H1 (cell line): Measurements from ENCODE around the gene ALOX15B. TPM values are rescaled to one million over a fixed set of nuclear protein-coding genes. Genes with fewer than 3 reads are reported as not detected.

Experiments used
- CHD7 ChIP-seq: fragments of 300-600 bp; sonication (generic); IDR thresholded peaks from 2 replicates; pipeline ENCODE4 v1.7.1; 2012; ENCODE audit warnings: low read length, moderate library complexity, mild to moderate bottlenecking, inconsistent platforms; ENCODE audit not compliant: insufficient replicate concordance
- CTCF ChIP-seq, 3 experiments: IDR thresholded peaks; 1 replicate in 2 of 3; 2 replicates in 1 of 3; pipeline versions ENCODE4 v1.5.1 to v1.6.1; 2011; ENCODE audit warnings: low read length in 3 of 3, mild to moderate bottlenecking in 3 of 3, inconsistent platforms in 2 of 3, low read depth in 1 of 3, moderate library complexity in 1 of 3; ENCODE audit not compliant: insufficient read depth in 1 of 3; ENCODE audit errors: control extremely low read depth in 1 of 3
- GTF2F1 ChIP-seq: IDR thresholded peaks from 2 replicates; pipeline ENCODE4 v1.6.1; 2012; ENCODE audit warnings: low read depth, low read length, improper control_type of control experiment, borderline replicate concordance
- JUND ChIP-seq: IDR thresholded peaks from 2 replicates; pipeline ENCODE4 v1.6.1; 2011; ENCODE audit warnings: mild to moderate bottlenecking, improper control_type of control experiment, low read length
- USF2 ChIP-seq: IDR thresholded peaks from 2 replicates; pipeline ENCODE4 v1.6.1; 2011; ENCODE audit warnings: low read length, improper control_type of control experiment
- polyA plus RNA-seq, 7 experiments: library from polyadenylated mRNA; depleted of rRNA in 3 of 7; stranded (reverse) in 5 of 7; unstranded in 2 of 7; fragments of >200 nt in 5 of 7; fragments of 200-250 nt in 2 of 7; gene quantifications; 1 replicate in 5 of 7; 2 replicates in 1 of 7; 4 replicates in 1 of 7; pipeline versions ENCODE4 v1.2.1 to v1.2.3, GENCODE V29; 2011 to 2013; ENCODE audit warnings: missing spikeins in 2 of 7, mixed read lengths in 2 of 7
- total RNA-seq: library from RNA; stranded (reverse); fragmentation: NEBNext Ultra II Directional; extraction: Animal tissue kit (Norgen Biotek cat#: 25700); gene quantifications from 2 replicates; pipeline ENCODE4 v1.2.1, GENCODE V29; 2021

Gene ALOX15B
- total and polyA plus RNA-seq, 2 of the 8 experiments (the other 6 are each of a cell fraction or from before 2014, with no cell fraction given), result 0.63 to 0.91 TPM

- TF ChIP-seq CHD7 (no peak), USF2 (no peak), JUND (no peak), CTCF (IDR thresholded peaks at IDR 0.05; ENCODE audit: control extremely low read depth in 1 of 3, insufficient read depth in 1 of 3, low read depth in 1 of 3, low read length in 3 of 3) (no peak), GTF2F1 (no peak)
Measured at GRCh38 chr17:8087952-8088230, 49.0 kb downstream of the ALOX15B start (continued).
